ENCODE data around the gene FAM83E. TPM values are rescaled to one million over a fixed set of nuclear protein-coding genes. Genes with fewer than 3 reads are reported as not detected.

The FAM83E gene
- total RNA-seq, 1 donor from 2014 or later = 143 TPM

DNA sequence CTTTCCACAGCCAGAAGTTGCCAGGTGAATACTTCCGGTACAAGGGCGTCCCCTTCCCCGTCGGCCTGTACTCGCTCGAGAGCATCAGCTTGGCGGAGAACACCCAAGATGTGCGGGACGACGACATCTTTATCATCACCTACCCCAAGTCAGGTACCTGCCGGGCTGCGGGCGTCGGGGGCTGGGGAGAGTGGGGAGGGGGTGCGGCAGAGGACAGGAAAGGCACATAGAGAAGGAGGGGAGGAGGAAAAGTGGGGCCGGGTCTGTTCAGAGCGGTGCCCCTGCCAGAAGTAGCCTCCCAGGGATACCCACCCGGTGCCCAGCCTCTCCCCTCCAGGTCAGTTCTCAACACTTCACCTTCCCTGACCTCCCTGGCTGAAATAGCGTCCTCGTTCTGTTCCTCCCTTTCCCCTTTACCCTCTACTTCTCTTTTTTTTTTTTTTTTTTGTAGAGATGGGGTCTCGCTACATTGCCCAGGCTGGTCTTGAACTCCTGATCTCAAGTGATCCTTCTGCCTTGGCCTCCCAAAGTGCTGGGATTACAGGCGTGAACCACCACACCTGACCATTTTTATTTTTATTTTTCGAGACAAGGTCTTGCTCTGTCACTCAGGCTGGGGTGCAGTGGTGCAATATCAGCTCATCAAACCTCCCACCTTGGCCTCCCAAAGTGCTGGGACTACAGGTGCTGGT is 38.8 kb downstream of the FAM83E start:
- DNase-seq (ENCODE audit: low spot score) = no peak

DNA sequence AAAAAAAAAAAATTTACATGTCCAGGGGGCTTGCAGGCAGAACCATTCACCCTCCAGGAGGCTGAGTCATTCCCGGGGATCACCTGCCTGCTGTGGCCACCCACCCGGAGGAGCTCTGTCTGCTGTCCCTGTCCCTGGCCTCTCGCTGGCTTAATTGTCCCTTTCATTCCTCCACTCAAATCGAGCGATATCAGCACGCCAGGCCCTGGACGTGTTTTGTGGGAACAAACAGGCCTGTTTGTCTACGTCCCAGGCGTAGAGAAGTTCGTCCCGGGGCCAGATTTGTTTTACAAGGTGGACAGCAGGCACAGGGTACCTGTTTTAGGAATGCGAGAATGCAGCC is 41.7 kb downstream of the FAM83E start:
- DNase-seq (ENCODE audit: low spot score) = no peak

DNA sequence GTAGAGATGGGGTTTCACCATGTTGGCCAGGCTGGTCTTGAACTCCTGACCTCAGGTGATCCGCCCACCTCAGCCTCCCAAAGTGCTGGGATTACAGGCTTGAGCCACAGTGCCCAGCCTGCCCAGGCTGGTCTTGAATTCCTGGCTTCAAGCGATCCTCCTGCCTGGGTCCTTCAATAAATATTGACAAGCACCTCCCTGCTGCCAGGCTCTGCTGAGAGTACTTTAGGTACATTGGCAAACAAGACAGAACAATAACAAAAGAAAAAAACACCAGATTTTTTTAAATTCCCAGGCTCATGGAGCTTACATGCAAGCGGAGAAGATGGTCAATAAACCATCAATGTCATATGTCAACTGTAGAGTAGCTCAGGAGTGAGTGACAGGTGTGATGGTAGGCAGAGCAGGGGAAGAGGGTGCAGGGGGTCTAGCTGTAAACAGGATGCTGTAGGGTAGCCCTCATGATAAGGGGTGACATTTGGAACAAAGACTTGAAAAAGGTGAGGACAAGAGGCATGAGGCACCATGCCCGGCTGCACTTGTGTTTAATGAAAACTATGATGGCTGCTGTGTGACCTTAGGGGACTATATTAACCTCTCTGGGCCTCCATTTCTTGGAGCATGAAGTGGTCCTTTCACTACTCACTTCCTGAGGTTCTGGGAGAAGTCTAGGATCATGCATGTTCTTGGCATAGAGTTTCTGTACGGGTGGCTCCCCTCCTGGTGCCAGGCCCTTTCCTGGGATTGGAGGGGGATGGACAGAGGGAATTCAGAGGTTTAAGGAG is 43.3 kb downstream of the FAM83E start:
- DNase-seq (ENCODE audit: low spot score) = peak; percentile 55

DNA sequence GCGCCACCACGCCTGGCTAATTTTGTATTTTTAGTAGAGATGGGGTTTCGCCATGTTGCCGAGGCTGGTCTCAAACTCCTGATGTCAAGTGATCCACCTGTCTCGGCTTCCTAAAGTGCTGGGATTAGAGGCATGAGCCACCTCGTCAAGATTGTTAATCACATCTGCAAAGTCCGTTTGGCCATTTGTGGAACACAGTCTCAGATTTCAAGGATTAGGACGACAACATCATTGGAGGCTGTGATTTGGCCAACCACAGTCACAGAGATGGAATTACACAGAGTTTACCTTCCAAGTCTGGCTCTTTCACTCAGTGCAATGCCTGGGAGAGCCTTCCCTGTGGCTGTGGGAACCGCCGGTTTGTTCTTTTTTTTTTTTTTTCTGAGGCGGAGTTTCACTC is 45.1 kb downstream of the FAM83E start:
- no peak for DNase-seq (ENCODE audit: low spot score)

DNA sequence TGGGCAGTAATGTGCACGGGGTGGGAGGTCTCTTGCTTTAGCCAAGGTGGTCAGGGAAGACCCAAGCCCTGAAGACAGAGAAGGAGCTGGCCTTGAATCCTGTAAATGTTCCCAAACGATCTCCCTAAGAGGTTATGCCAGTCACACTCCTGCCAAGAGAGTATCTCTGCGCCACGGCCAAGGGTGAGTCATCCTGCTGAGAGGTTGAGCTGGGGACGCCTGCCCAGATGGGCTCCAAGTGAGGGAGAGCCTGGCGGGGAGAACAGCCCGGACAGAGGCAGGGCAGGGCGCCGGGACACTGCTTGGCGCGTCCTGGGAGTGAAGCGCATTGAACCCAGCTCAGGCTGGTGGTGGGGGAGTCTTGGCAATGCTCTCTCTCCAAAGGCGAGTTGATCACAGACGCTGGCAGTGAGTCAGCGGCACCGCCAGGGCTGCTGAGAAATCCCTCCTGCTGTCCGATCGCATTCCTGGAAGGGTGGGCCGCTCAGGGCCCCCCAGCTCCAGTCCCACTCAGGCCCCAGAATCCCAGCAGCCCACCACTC is 46.5 kb downstream of the FAM83E start:
- peak; percentile 81 for DNase-seq (ENCODE audit: low spot score)

DNA sequence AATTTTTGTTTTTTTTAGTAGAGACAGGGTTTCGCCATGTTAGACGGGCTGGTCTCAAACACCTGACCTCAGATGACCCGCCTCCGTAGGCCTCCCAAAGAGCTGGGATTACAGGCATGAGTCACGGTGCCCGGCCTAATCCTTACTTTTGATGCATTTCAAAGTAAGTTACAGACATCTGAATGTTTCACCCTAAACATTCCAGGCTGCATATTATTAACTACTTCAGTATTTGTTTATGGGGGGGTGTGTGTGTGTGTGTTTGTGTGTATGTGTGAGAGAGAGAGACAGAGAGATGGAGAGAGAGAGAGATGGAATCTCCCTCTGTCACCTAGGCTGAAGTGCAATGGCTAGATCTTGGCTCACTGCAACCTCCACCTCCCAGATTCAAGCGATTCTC is 49.8 kb downstream of the FAM83E start:
- no peak for DNase-seq (ENCODE audit: low spot score)

Other genes starting within 250 kb of the FAM83E start
- 205 TPM for gene KDELR1, start 223.5 kb downstream of the FAM83E start, total RNA-seq
- gene GRIN2D, start 221.4 kb downstream of the FAM83E start, total RNA-seq = 0.69 TPM
- 27.6 TPM for gene GRWD1, start 169.1 kb downstream of the FAM83E start, total RNA-seq
- 1.0 TPM for gene KCNJ14, start 159.5 kb downstream of the FAM83E start, total RNA-seq
- 141 TPM for gene CYTH2, start 145.7 kb downstream of the FAM83E start, total RNA-seq
- gene LMTK3, start 103.2 kb downstream of the FAM83E start, total RNA-seq = 21.0 TPM
- 13.1 TPM for gene SULT2B1, start 62.9 kb downstream of the FAM83E start, total RNA-seq
- not detected for gene SPACA4, start 8.3 kb downstream of the FAM83E start, total RNA-seq
- 1,057 TPM for gene RPL18, start 4.1 kb upstream of the FAM83E start, total RNA-seq
- gene SPHK2, start 4.4 kb upstream of the FAM83E start, total RNA-seq = 51.8 TPM
- 39.9 TPM for gene DBP, start 22.3 kb upstream of the FAM83E start, total RNA-seq
- 46.2 TPM for gene CA11, start 31.1 kb upstream of the FAM83E start, total RNA-seq
- gene NTN5, start 57.9 kb upstream of the FAM83E start, total RNA-seq = 0.46 TPM
- gene FUT2, start 80.9 kb upstream of the FAM83E start, total RNA-seq = 78.1 TPM
- gene MAMSTR, start 104.6 kb upstream of the FAM83E start, total RNA-seq = 1.6 TPM
- 13.1 TPM for gene RASIP1, start 125.5 kb upstream of the FAM83E start, total RNA-seq
- gene IZUMO1, start 131.8 kb upstream of the FAM83E start, total RNA-seq = 0.20 TPM
- gene FUT1, start 137.6 kb upstream of the FAM83E start, total RNA-seq = 1.0 TPM
- not detected for gene FGF21, start 140.4 kb upstream of the FAM83E start, total RNA-seq
- gene BCAT2, start 196.0 kb upstream of the FAM83E start, total RNA-seq = 56.3 TPM
- gene HSD17B14, start 221.4 kb upstream of the FAM83E start, total RNA-seq = 10.6 TPM